Measurements from ENCODE around the gene CACNA1B.

DNA sequence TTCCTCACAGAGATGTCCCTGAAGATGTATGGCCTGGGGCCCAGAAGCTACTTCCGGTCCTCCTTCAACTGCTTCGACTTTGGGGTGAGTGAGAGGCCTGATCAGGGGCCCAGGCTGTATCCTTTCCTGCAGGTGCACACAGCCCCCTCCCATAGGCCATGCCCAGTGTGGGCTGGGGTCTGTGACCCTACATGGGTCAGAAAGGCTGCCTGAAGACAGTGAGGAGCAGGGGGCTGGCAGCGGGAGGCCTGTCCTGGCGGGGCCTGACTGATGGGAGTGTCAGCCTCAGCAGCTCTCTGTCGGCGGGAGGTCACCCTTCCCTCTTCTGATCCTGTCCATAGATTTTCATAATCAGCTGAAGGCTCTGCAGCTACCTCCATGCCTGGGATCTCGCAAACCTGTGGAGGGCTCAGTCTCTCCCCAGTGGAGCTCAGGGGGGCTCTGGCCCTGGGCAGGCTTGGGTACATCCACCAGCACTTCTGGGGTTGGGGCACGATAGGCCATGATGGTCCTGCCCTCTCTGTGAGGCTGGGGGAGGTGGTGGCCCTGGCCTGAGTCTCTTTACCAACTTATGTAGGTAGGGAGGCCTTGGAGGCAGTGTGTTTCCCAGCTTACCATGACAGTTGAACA is 98.5 kb downstream of the CACNA1B start:
- TF ChIP-seq POLR2AphosphoS5 (IDR thresholded peaks at IDR 0.05): no peak
- no peak for TF ChIP-seq POLR2A (IDR thresholded peaks at IDR 0.05)
- TF ChIP-seq, protein P1, sequence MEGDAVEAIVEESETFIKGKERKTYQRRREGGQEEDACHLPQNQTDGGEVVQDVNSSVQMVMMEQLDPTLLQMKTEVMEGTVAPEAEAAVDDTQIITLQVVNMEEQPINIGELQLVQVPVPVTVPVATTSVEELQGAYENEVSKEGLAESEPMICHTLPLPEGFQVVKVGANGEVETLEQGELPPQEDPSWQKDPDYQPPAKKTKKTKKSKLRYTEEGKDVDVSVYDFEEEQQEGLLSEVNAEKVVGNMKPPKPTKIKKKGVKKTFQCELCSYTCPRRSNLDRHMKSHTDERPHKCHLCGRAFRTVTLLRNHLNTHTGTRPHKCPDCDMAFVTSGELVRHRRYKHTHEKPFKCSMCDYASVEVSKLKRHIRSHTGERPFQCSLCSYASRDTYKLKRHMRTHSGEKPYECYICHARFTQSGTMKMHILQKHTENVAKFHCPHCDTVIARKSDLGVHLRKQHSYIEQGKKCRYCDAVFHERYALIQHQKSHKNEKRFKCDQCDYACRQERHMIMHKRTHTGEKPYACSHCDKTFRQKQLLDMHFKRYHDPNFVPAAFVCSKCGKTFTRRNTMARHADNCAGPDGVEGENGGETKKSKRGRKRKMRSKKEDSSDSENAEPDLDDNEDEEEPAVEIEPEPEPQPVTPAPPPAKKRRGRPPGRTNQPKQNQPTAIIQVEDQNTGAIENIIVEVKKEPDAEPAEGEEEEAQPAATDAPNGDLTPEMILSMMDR (IDR thresholded peaks at IDR 0.05): no peak

All from suprapubic skin (tissue), 4 donors.